LNCaP clone FGC (cell line): ENCODE measurements around the gene KIF9.

ENCODE experiments used
- DNase-seq: peaks from one replicate; pipeline ENCODE4 v3.0.0-alpha.2; 2011; ENCODE audit warnings: low read depth
- H3K4me3 ChIP-seq: 2 replicates; pipeline ENCODE4 v1.5.1; 2011; ENCODE audit warnings: mild to moderate bottlenecking, low read depth, low read length, control low read depth
- TF ChIP-seq, protein P1 (sequence below): IDR thresholded peaks from 2 replicates; pipeline ENCODE4 v1.5.1; 2012; ENCODE audit warnings: mild to moderate bottlenecking; ENCODE audit not compliant: control insufficient read depth, insufficient read depth; ENCODE audit errors: extremely low read depth

The KIF9 gene

DNA sequence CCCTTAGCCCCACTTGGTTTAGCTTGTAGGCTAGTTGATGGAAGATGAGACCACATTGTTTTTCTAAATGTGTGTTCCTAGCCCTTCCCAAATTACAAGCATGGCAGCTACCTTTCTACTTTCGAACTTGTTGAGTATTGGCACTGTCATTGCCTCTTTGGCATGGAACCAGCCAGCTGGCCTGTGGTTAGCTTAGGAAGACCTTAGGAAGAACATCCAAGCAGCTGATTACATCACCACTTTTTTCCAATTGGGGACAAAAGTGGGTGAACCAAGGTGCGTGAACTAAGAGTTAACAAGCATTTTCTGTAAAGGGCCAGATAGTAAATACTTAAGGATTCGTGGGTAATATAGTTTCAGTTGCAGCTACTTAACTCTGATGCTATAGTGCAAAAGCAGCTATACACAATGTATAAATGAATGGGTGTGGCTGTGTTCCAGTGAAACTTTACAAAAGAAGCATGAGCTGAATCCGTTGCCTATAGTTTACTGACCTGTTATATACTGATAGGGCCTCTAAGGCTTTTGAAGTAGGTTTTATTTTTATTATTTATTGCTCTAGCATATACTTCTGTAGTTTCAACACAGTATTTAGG, 8.7 kb upstream of the KIF9 start:
- no peak overlapping the region for H3K4me3 ChIP-seq
- DNase-seq, result no peak

DNA sequence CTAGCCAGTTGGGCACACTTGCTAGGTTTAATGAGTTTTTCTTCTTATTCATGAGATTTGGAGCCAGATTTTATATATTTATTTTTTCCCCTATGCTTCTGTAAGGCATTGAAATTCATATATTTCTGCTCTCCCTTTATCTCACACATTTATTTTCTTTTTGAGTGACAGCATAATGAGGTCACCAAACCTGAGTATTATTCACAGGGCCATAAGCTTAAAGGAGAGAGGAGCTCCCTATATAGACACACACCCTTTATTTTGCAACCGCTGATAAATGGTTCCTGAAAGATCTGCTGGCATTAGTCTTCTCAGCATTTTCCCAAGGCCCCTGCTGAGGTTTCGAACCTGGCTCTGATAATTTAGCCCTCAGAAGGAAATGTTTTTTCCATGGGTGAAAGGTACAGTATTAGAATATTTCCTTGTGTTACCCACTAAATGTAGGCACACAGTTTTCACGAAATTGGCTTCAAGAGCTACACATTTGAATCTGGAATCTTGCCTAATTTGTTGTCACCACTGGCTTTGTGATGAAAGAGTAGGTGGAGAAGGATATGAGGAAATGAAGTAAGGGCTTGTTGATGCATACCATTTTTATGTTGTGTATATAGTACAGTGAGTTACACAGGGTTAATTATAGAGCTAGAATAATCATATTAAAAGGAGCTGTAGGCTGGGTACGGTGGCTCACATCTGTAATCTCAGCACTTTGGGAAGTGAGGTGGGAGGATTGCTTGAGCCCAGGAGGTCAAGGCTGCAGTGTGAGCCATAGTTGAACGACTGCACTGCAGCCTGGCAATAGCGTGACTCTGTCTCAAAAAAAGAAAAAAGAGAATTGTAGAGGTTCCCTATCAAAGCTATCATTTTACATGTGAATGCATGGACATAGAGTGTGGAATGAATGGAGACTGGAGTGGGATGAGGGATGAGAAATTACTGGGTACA, 6.6 kb upstream of the KIF9 start:
- TF ChIP-seq, protein P1, sequence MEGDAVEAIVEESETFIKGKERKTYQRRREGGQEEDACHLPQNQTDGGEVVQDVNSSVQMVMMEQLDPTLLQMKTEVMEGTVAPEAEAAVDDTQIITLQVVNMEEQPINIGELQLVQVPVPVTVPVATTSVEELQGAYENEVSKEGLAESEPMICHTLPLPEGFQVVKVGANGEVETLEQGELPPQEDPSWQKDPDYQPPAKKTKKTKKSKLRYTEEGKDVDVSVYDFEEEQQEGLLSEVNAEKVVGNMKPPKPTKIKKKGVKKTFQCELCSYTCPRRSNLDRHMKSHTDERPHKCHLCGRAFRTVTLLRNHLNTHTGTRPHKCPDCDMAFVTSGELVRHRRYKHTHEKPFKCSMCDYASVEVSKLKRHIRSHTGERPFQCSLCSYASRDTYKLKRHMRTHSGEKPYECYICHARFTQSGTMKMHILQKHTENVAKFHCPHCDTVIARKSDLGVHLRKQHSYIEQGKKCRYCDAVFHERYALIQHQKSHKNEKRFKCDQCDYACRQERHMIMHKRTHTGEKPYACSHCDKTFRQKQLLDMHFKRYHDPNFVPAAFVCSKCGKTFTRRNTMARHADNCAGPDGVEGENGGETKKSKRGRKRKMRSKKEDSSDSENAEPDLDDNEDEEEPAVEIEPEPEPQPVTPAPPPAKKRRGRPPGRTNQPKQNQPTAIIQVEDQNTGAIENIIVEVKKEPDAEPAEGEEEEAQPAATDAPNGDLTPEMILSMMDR, result no peak
- DNase-seq, result no peak
- H3K4me3 ChIP-seq, result no peak overlapping the region

More for the DNA sequence above, 8.7 kb upstream of the KIF9 start:
- TF ChIP-seq, protein P1, result no peak

DNA sequence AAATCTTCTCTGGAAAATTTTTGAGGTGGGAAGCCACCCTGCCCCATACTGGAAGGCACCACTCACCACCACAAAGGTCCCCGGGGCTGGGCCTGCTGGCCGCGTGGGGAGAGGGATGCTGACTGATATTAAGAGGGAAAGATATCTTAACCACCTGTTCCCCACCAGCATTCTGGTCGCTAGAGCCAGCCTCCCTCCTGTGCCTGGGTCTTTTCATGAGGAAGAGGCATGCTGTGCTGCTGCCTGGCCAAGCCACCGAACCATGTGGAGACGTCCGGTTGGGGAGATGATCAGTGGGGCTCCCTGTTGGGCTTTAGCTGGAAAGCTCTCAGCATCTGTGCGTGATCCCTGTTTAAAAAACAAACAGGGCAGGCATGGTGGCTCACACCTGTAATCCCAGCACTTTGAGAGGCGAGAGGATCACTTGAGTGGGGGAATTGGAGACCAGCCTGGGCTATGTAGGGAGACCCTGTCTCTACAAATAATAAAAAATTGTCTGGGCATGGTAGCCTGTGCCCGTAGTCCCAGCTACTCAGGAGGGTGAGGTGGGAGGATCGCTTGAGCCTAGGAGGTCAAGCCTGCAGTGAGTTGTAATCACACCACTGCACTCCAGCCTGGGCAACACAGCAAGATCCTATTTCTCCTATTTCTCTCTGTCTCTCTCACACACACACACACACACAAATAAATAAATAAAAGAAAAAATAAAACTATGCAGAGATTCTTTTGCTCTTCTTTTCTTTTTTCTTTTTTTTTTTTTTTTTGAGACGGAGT, 1.2 kb upstream of the KIF9 start:
- peak overlapping the region; percentile 96 for H3K4me3 ChIP-seq
- no peak for DNase-seq
- TF ChIP-seq, protein P1, result no peak

DNA sequence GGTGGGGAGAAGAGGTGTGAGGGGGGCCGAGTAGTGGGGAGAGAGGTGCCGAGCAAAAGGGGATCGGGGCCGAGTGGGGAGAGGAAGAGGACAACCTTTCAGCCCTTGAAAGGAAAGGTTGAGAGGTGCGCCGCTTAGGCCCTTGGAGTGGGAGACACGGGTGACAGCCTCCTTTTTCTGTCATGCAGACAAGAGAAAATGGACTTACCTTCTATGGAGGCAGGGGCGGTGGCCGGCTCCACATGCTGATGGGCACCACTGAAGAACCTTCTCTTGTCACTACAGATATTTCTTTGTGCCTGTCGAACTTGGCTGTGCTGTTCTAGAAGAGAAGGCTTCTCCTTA, 566 bp upstream of the KIF9 start:
- DNase-seq, result no peak
- peak overlapping the region; percentile 96 for H3K4me3 ChIP-seq
- TF ChIP-seq, protein P1, result no peak

DNA sequence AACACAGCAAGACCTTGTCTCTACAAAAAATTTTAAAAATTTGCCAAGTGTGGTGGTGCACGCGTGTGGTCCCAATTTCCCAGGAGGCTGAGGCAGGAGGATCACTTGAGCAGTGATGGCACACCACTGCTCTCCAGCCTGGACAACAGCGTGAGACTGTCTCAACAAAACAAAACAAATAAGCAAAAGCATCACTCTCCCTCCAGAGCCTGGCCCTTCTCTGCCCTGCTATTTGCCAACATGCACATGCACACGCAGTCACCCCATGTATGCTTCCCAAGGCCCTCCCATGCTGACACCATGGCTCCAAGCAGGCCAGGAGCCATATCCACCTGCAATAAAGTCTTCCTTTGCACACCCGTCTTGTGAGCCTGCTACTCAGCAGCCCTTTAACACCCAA, 2.1 kb downstream of the KIF9 start:
- DNase-seq, result no peak
- peak overlapping the region; percentile 96 for H3K4me3 ChIP-seq

DNA sequence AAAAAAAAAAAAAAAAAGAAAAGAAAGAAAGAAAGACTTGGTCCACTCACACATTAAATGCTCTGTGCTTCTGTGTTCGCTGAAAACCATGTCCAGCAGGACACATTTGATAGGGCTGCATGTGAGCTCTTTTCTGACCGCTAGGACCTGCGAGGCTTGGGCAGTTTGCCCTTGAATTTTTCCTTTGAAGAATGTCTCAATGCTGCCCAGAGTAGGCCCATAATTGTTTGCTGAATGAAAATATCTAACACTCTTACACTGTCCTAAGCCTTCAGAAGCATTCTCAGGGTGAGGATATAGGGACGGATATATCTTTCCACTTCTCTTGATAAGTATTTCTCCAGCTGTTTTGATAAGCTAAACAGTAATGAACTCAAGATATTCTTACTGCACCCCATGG, 6.0 kb downstream of the KIF9 start:
- DNase-seq, result no peak
- TF ChIP-seq, protein P1, result no peak
- H3K4me3 ChIP-seq, result no peak overlapping the region

More for the DNA sequence above, 2.1 kb downstream of the KIF9 start:
- TF ChIP-seq, protein P1, result no peak
